Immature natural killer cell (primary cell): Measurements from ENCODE around the gene SGMS2. TPM values are rescaled to one million over a fixed set of nuclear protein-coding genes. Genes with fewer than 3 reads are reported as not detected.

ENCODE experiments used
- DNase-seq, 3 donors: peaks; one replicate each; pipeline ENCODE4 v3.0.0; 2022; ENCODE audit warnings: mixed read lengths in 1 of 3
- H3K27ac Mint-ChIP-seq, 6 donors: one replicate each; pipeline ENCODE4 v1.8.0; 2020; ENCODE audit warnings: mixed read lengths in 6 of 6, mild to moderate bottlenecking in 5 of 6, inconsistent platforms in 4 of 6, moderate library complexity in 3 of 6
- H3K27me3 Mint-ChIP-seq, 3 donors: one replicate each; pipeline ENCODE4 v1.8.0; 2020 to 2021; ENCODE audit warnings: low read depth in 3 of 3, mild to moderate bottlenecking in 3 of 3, mixed read lengths in 3 of 3, moderate library complexity in 3 of 3, inconsistent platforms in 1 of 3
- H3K36me3 Mint-ChIP-seq, 3 donors: one replicate each; pipeline ENCODE4 v1.8.0; 2020; ENCODE audit warnings: mixed read lengths in 3 of 3, inconsistent platforms in 2 of 3, mild to moderate bottlenecking in 2 of 3
- H3K4me1 Mint-ChIP-seq, 2 donors: one replicate each; pipeline ENCODE4 v1.8.0; 2020; ENCODE audit warnings: inconsistent platforms in 2 of 2, mild to moderate bottlenecking in 2 of 2, mixed read lengths in 2 of 2, moderate library complexity in 1 of 2
- H3K4me3 Mint-ChIP-seq, 5 donors: one replicate each; pipeline ENCODE4 v1.8.0; 2020; ENCODE audit warnings: mild to moderate bottlenecking in 5 of 5, mixed read lengths in 5 of 5, inconsistent platforms in 3 of 5, moderate library complexity in 3 of 5
- H3K9me3 Mint-ChIP-seq, 6 donors: one replicate each; pipeline ENCODE4 v1.8.0; 2020; ENCODE audit warnings: mild to moderate bottlenecking in 6 of 6, mixed read lengths in 6 of 6, inconsistent platforms in 4 of 6, moderate library complexity in 3 of 6
- polyA plus RNA-seq, 3 donors: library from polyadenylated mRNA; unstranded; fragments of 300-500 nt; fragmentation: Illumina TruSeq; gene quantifications; one replicate each; pipeline ENCODE4 v1.2.3, GENCODE V29; 2021

The SGMS2 gene
- polyA plus RNA-seq, 3 donors from 2014 or later, result 0.56 TPM; not detected in 2

GRCh38 chr4:107809210-107809609 is 15.5 kb upstream of the SGMS2 start:
- no peak overlapping the region for H3K27ac Mint-ChIP-seq
- no peaks in the 10 kb centered on the region for H3K4me1 Mint-ChIP-seq
- H3K27me3 Mint-ChIP-seq, result peaks cover 0 to 11% (median 2%) of the 10 kb centered on the region in 3 donors
- no peak overlapping the region for H3K4me3 Mint-ChIP-seq
- peaks cover 0 to under 1% (median 0%) of the 10 kb centered on the region in 6 donors for H3K9me3 Mint-ChIP-seq
- H3K36me3 Mint-ChIP-seq, result no peaks in the 10 kb centered on the region
- DNase-seq, result no peak

- Mint-ChIP-seq H3K36me3 (no peaks in the 10 kb centered on the region), H3K4me1 (peaks cover 4 to 8% of the 10 kb centered on the region in 2 donors), H3K9me3 (no peaks in the 10 kb centered on the region), H3K4me3 (no peak overlapping the region), H3K27ac (no peak overlapping the region), H3K27me3 (peaks cover 0 to 6% (median 2%) of the 10 kb centered on the region in 3 donors)
- no peak for DNase-seq
Measured at GRCh38 chr4:107814758-107815157, 10.0 kb upstream of the SGMS2 start.

- H3K4me3 Mint-ChIP-seq, result no peak overlapping the region
- DNase-seq, result no peak
- peaks cover 4 to 8% of the 10 kb centered on the region in 2 donors for H3K4me1 Mint-ChIP-seq
- peaks cover 0 to 6% (median 2%) of the 10 kb centered on the region in 3 donors for H3K27me3 Mint-ChIP-seq
- no peaks in the 10 kb centered on the region for H3K9me3 Mint-ChIP-seq
- H3K27ac Mint-ChIP-seq, result no peak overlapping the region
- H3K36me3 Mint-ChIP-seq, result no peaks in the 10 kb centered on the region
Measured at GRCh38 chr4:107815158-107815557, 9.6 kb upstream of the SGMS2 start.

- H3K27me3 Mint-ChIP-seq, result peaks cover 0 to 11% (median 2%) of the 10 kb centered on the region in 3 donors
- no peak overlapping the region for H3K4me3 Mint-ChIP-seq
- peaks cover 4 to 8% of the 10 kb centered on the region in 2 donors for H3K4me1 Mint-ChIP-seq
- no peak for DNase-seq
- H3K27ac Mint-ChIP-seq, result no peak overlapping the region
- no peaks in the 10 kb centered on the region for H3K36me3 Mint-ChIP-seq
- no peaks in the 10 kb centered on the region for H3K9me3 Mint-ChIP-seq
Measured at GRCh38 chr4:107818301-107818910, 6.3 kb upstream of the SGMS2 start.

- Mint-ChIP-seq H3K4me3 (peak overlapping the region; percentile 54 to 90 (median 81)), H3K27me3 (peaks cover 1 to 24% (median 11%) of the 10 kb centered on the region in 3 donors), H3K36me3 (peaks cover 0 to 3% (median 0%) of the 10 kb centered on the region in 3 donors), H3K27ac (peak overlapping the region in 1 of 6 donors; percentile 35), H3K4me1 (peaks cover 7 to 9% of the 10 kb centered on the region in 2 donors), H3K9me3 (no peaks in the 10 kb centered on the region)
- DNase-seq, result no peak
Measured at GRCh38 chr4:107823870-107824349, 822 bp upstream of the SGMS2 start.

GRCh38 chr4:107825072-107825824 is 516 bp downstream of the SGMS2 start:
- Mint-ChIP-seq H3K4me3 (peak overlapping the region; percentile 52 to 85 (median 66)), H3K4me1 (peaks cover 7 to 9% of the 10 kb centered on the region in 2 donors), H3K36me3 (peaks cover 0 to 3% (median 0%) of the 10 kb centered on the region in 3 donors), H3K27me3 (peaks cover 1 to 23% (median 11%) of the 10 kb centered on the region in 3 donors), H3K27ac (peak overlapping the region in 1 of 6 donors; percentile 46), H3K9me3 (no peaks in the 10 kb centered on the region)
- DNase-seq, result peak in 2 of 3 donors; percentile 6 to 8

- DNase-seq, result no peak
- no peak overlapping the region for H3K4me3 Mint-ChIP-seq
- H3K27ac Mint-ChIP-seq, result no peak overlapping the region
- H3K27me3 Mint-ChIP-seq, result peaks cover 1 to 19% (median 11%) of the 10 kb centered on the region in 3 donors
- peaks cover 0 to 3% (median 0%) of the 10 kb centered on the region in 3 donors for H3K36me3 Mint-ChIP-seq
- no peaks in the 10 kb centered on the region for H3K9me3 Mint-ChIP-seq
- peaks cover 7 to 9% of the 10 kb centered on the region in 2 donors for H3K4me1 Mint-ChIP-seq
Measured at GRCh38 chr4:107826421-107826980, 1.8 kb downstream of the SGMS2 start.

- H3K4me1 Mint-ChIP-seq, result peaks cover 7 to 9% of the 10 kb centered on the region in 2 donors
- no peaks in the 10 kb centered on the region for H3K9me3 Mint-ChIP-seq
- H3K27ac Mint-ChIP-seq, result no peak overlapping the region
- no peak for DNase-seq
- H3K4me3 Mint-ChIP-seq, result no peak overlapping the region
- peaks cover 0 to 3% (median 0%) of the 10 kb centered on the region in 3 donors for H3K36me3 Mint-ChIP-seq
- peaks cover 1 to 14% (median 9%) of the 10 kb centered on the region in 3 donors for H3K27me3 Mint-ChIP-seq
Measured at GRCh38 chr4:107828315-107829090, 3.8 kb downstream of the SGMS2 start.

- Mint-ChIP-seq H3K36me3 (no peaks in the 10 kb centered on the region), H3K4me3 (no peak overlapping the region), H3K27ac (no peak overlapping the region), H3K9me3 (no peaks in the 10 kb centered on the region), H3K27me3 (peaks cover 0 to 2% (median 0%) of the 10 kb centered on the region in 3 donors), H3K4me1 (no peaks in the 10 kb centered on the region)
- no peak for DNase-seq
Measured at GRCh38 chr4:107831140-107831539, 6.4 kb downstream of the SGMS2 start.

- Mint-ChIP-seq H3K36me3 (no peaks in the 10 kb centered on the region), H3K27me3 (no peaks in the 10 kb centered on the region), H3K4me3 (no peak overlapping the region), H3K9me3 (no peaks in the 10 kb centered on the region), H3K27ac (no peak overlapping the region), H3K4me1 (no peaks in the 10 kb centered on the region)
- DNase-seq, result no peak
Measured at GRCh38 chr4:107832275-107832807, 7.6 kb downstream of the SGMS2 start.

- Mint-ChIP-seq H3K4me3 (no peak overlapping the region), H3K9me3 (no peaks in the 10 kb centered on the region), H3K4me1 (no peaks in the 10 kb centered on the region), H3K27ac (no peak overlapping the region), H3K27me3 (no peaks in the 10 kb centered on the region), H3K36me3 (no peaks in the 10 kb centered on the region)
- DNase-seq, result no peak
Measured at GRCh38 chr4:107834241-107834794, 9.6 kb downstream of the SGMS2 start.

GRCh38 chr4:107835406-107835805 is 10.7 kb downstream of the SGMS2 start:
- H3K27me3 Mint-ChIP-seq, result no peaks in the 10 kb centered on the region
- no peak overlapping the region for H3K27ac Mint-ChIP-seq
- H3K4me1 Mint-ChIP-seq, result no peaks in the 10 kb centered on the region
- DNase-seq, result no peak
- no peak overlapping the region for H3K4me3 Mint-ChIP-seq
- no peaks in the 10 kb centered on the region for H3K9me3 Mint-ChIP-seq
- H3K36me3 Mint-ChIP-seq, result no peaks in the 10 kb centered on the region

GRCh38 chr4:107837317-107837716 is 12.6 kb downstream of the SGMS2 start:
- Mint-ChIP-seq H3K4me3 (no peak overlapping the region), H3K36me3 (no peaks in the 10 kb centered on the region), H3K27ac (no peak overlapping the region), H3K9me3 (peaks cover 0 to 3% (median 0%) of the 10 kb centered on the region in 6 donors), H3K4me1 (no peaks in the 10 kb centered on the region), H3K27me3 (no peaks in the 10 kb centered on the region)
- no peak for DNase-seq
